H7 (cell line): Measurements from ENCODE around the gene ACOT8. TPM values are rescaled to one million over a fixed set of nuclear protein-coding genes. Genes with fewer than 3 reads are reported as not detected.

ENCODE experiments used
- total RNA-seq: library from RNA; depleted of rRNA; stranded (reverse); fragments of >200 nt; shearing (Covaris generic); gene quantifications from 2 replicates; pipeline ENCODE4 v1.2.3, GENCODE V29; 2014; rRNA removed

ACOT8 gene
- total RNA-seq, 1 experiment from 2014 or later = 59.7 TPM

Other genes starting within 250 kb of the ACOT8 start
- 0.33 TPM in 1 of 2 replicates, not detected in the other for gene WFDC10A, start 227.7 kb downstream of the ACOT8 start, total RNA-seq
- not detected in 2 replicates for gene WFDC9, start 226.1 kb downstream of the ACOT8 start, total RNA-seq
- not detected in 2 replicates for gene WFDC11, start 187.2 kb downstream of the ACOT8 start, total RNA-seq
- gene WFDC13, start 155.4 kb downstream of the ACOT8 start, total RNA-seq = not detected in 2 replicates
- 0.52 TPM in 1 of 2 replicates, not detected in the other for gene WFDC10B, start 152.4 kb downstream of the ACOT8 start, total RNA-seq
- gene SPINT4, start 135.0 kb downstream of the ACOT8 start, total RNA-seq = not detected in 2 replicates
- 0.59 TPM in 1 of 2 replicates, not detected in the other for gene WFDC3, start 65.5 kb downstream of the ACOT8 start, total RNA-seq
- gene DNTTIP1, start 65.4 kb downstream of the ACOT8 start, total RNA-seq = 21.4 and 24.2 TPM in 2 replicates
- gene UBE2C, start 44.7 kb downstream of the ACOT8 start, total RNA-seq = 265 and 278 TPM in 2 replicates
- 0.42 and 0.70 TPM in 2 replicates for gene TNNC2, start 30.1 kb downstream of the ACOT8 start, total RNA-seq
- gene SNX21, start 23.6 kb downstream of the ACOT8 start, total RNA-seq = 22.5 and 22.7 TPM in 2 replicates
- 5.4 and 5.7 TPM in 2 replicates for gene ZSWIM3, start 222 bp upstream of the ACOT8 start, total RNA-seq
- 13.3 and 17.8 TPM in 2 replicates for gene ZSWIM1, start 23.8 kb upstream of the ACOT8 start, total RNA-seq
- 0.41 and 5.1 TPM in 2 replicates for gene SPATA25, start 30.2 kb upstream of the ACOT8 start, total RNA-seq
- gene NEURL2, start 33.8 kb upstream of the ACOT8 start, total RNA-seq = 8.1 and 10.2 TPM in 2 replicates
- 38.7 and 41.8 TPM in 2 replicates for gene CTSA, start 33.9 kb upstream of the ACOT8 start, total RNA-seq
- 87.3 and 104 TPM in 2 replicates for gene PLTP, start 54.8 kb upstream of the ACOT8 start, total RNA-seq
- 22.8 and 28.4 TPM in 2 replicates for gene PCIF1, start 77.3 kb upstream of the ACOT8 start, total RNA-seq
- 15.0 and 18.1 TPM in 2 replicates for gene ZNF335, start 114.8 kb upstream of the ACOT8 start, total RNA-seq
- gene MMP9, start 151.5 kb upstream of the ACOT8 start, total RNA-seq = 9.8 and 11.6 TPM in 2 replicates
- gene SLC12A5, start 171.8 kb upstream of the ACOT8 start, total RNA-seq = 1.3 and 4.3 TPM in 2 replicates
- gene NCOA5, start 232.6 kb upstream of the ACOT8 start, total RNA-seq = 8.6 and 12.2 TPM in 2 replicates